Heart left ventricle (tissue), 16 donors: ENCODE measurements around the gene RUFY1. TPM values are rescaled to one million over a fixed set of nuclear protein-coding genes. Genes with fewer than 3 reads are reported as not detected.
"Not testable (repeated sequence)": the region's sequence is repeated elsewhere in the genome, so short reads cannot be mapped to it uniquely, and the experiment has no call there.

Experiments
- ATAC-seq, 4 donors: fragments of 200-7000 bp; cut with Tn5 transposase; one replicate each; pipeline ENCODE4 v1.9.1; 2020 to 2022; ENCODE audit warnings: moderate library complexity in 4 of 4, mild to moderate bottlenecking in 3 of 4, moderate number of reproducible peaks in 1 of 4
- DNase-seq, 5 donors: peaks; one replicate each; pipeline ENCODE4 v3.0.0-alpha.2; 2020
- H3K27ac ChIP-seq, 12 donors: fragments of 200-600 bp; sonication (generic) in 4 of 12; one replicate each; pipeline versions ENCODE4 v1.5.0 to v1.8.0; 2016 to 2022; ENCODE audit warnings: mild to moderate bottlenecking in 2 of 12
- H3K27me3 ChIP-seq, 9 donors: fragments of 200-600 bp; sonication (generic) in 2 of 9; one replicate each; pipeline versions ENCODE4 v1.5.1 to v1.8.0; 2016 to 2022; ENCODE audit warnings: mild to moderate bottlenecking in 3 of 9
- H3K36me3 ChIP-seq, 9 donors: fragments of 200-600 bp; sonication (generic) in 2 of 9; one replicate each; pipeline versions ENCODE4 v1.5.0 to v1.8.0; 2018 to 2022; ENCODE audit warnings: mild to moderate bottlenecking in 2 of 9
- H3K4me1 ChIP-seq, 12 donors: fragments of 200-600 bp; sonication (generic) in 4 of 12; one replicate each; pipeline versions ENCODE4 v1.5.0 to v1.8.0; 2016 to 2022; ENCODE audit warnings: mild to moderate bottlenecking in 3 of 12
- H3K4me3 ChIP-seq, 12 donors: fragments of 200-600 bp; sonication (generic) in 4 of 12; one replicate each; pipeline versions ENCODE4 v1.5.0 to v1.8.0; 2017 to 2022; ENCODE audit warnings: mild to moderate bottlenecking in 9 of 12, moderate library complexity in 4 of 12
- H3K9me3 ChIP-seq, 12 donors: fragments of 200-600 bp; sonication (generic) in 4 of 12; one replicate each; pipeline versions ENCODE4 v1.5.0 to v1.8.0; 2016 to 2022; ENCODE audit warnings: mild to moderate bottlenecking in 1 of 12
- POLR2A ChIP-seq, 2 donors: fragments of 450-650 bp; IDR thresholded peaks; one replicate each; pipeline ENCODE4 v1.6.1; 2017; ENCODE audit warnings: antibody characterized with exemption in 2 of 2, mild to moderate bottlenecking in 2 of 2, moderate library complexity in 2 of 2
- WGBS, 4 donors: extraction: QIAGEN DNeasy Blood & Tissue Kit in 2 of 4; methylation state at CpG; one replicate each; pipeline versions ENCODE4 v1.1.5 to v1.1.7; 2013 to 2018; 5-methylcytosine and 5-hydroxymethylcytosine counted together
- intact Hi-C, 10 donors: fragments of 100-400 bp; cut with DNase I; formaldehyde crosslinking; loops; one replicate each; pipeline versions ENCODE4 v1.11.1 to v1.14.2; 2022
- long read RNA-seq, 3 donors: library from polyadenylated mRNA; unstranded; transcript quantifications; one replicate each; pipeline ENCODE4 v2.0.0, GENCODE V29; 2020 to 2021
- polyA plus RNA-seq, 2 donors: library from polyadenylated mRNA; stranded (reverse); fragments of 200-250 nt; gene quantifications; one replicate each; pipeline ENCODE4 v1.2.3, GENCODE V29; 2013
- total RNA-seq, 9 donors: library from RNA; depleted of rRNA in 2 of 9; stranded (reverse); fragments of >200 nt in 2 of 9; fragmentation: NEBNext Ultra II Directional in 3 of 9; extraction: Animal tissue kit (Norgen Biotek cat#: 25700) in 3 of 9; gene quantifications; one replicate each; pipeline versions ENCODE4 v1.1.0 to v1.2.4, GENCODE V29; 2016 to 2023
- TF ChIP-seq, protein P1 (sequence below), 12 donors: fragments of 200-600 bp; sonication (generic) in 4 of 12; IDR thresholded peaks; one replicate each; pipeline versions ENCODE4 v1.5.0 to v1.8.0; 2018 to 2022; ENCODE audit warnings: antibody characterized with exemption in 12 of 12, mild to moderate bottlenecking in 5 of 12
- donor health status: ischemic (EF 13 %, LVEDD 7.1; RV severe dilation, severe dysfunction).
- donor health status: healthy with polysubstance abuse.
- donor health status: DM: no; HTN: yes; CAD: no.
- donor health status: DM: no; HTN: no; CAD: no.
- donor health status: ischemic (EF 25% LVEDD 6.9; RV normal size, moderate dysfunction).
- donor health status: ischemic (EF 25% LVEDD 5.7; RV mildly dilated, moderate dysfunction).
- donor health status: healthy.
- donor health status: DM: yes; HTN: yes; CAD: no.
- donor health status: ischemic (EF 35%, LVEDD 5.7; RV mildly dilated, moderate dysfunction).
- donor health status: nonischemic (EF 11% LVEDD 7.7; RV severe dilation, severe dysfunction).
- donor health status: DM: yes; HTN: yes; CAD: no.
- donor health status: PGD.
- donor health status: ischemic (EF 29% LVEDD 5.4; RV normal size, mild dysfunction).
- donor health status: nonischemic (EF 23%, LVEDD 6.1; RV moderate dilation, normal function).

RUFY1 gene, protein sequence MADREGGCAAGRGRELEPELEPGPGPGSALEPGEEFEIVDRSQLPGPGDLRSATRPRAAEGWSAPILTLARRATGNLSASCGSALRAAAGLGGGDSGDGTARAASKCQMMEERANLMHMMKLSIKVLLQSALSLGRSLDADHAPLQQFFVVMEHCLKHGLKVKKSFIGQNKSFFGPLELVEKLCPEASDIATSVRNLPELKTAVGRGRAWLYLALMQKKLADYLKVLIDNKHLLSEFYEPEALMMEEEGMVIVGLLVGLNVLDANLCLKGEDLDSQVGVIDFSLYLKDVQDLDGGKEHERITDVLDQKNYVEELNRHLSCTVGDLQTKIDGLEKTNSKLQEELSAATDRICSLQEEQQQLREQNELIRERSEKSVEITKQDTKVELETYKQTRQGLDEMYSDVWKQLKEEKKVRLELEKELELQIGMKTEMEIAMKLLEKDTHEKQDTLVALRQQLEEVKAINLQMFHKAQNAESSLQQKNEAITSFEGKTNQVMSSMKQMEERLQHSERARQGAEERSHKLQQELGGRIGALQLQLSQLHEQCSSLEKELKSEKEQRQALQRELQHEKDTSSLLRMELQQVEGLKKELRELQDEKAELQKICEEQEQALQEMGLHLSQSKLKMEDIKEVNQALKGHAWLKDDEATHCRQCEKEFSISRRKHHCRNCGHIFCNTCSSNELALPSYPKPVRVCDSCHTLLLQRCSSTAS
- total RNA-seq = 10 to 100 TPM; 14.3 to 30.9 (median 22.1) TPM
- 10 to 100 TPM; 25.0 to 27.8 TPM for polyA plus RNA-seq
- long read RNA-seq, donor 1, transcript RUFY1-201 (18 exons, 2,646 nt) = major isoform, 30 of 48 reads
- long read RNA-seq, donor 1, partial matches to known transcripts = 4 of 48 reads
- long read RNA-seq, donor 1, other reads (novel, unspliced or antisense) = 11 of 48 reads
- long read RNA-seq, donor 2, transcript RUFY1-204 (17 exons, 2,642 nt) = major isoform, 7 of 25 reads
- long read RNA-seq, donor 2, partial matches to known transcripts = 8 of 25 reads
- long read RNA-seq, donor 2, other reads (novel, unspliced or antisense) = 5 of 25 reads
- long read RNA-seq, donor 3, transcript RUFY1-201 (18 exons, 2,646 nt) = major isoform, 38 of 58 reads
- long read RNA-seq, donor 3, transcript RUFY1-204 (17 exons, 2,642 nt) = minor isoform, 5 of 58 reads
- long read RNA-seq, donor 3, partial matches to known transcripts = 5 of 58 reads
- long read RNA-seq, donor 3, other reads (novel, unspliced or antisense) = 10 of 58 reads

DNA sequence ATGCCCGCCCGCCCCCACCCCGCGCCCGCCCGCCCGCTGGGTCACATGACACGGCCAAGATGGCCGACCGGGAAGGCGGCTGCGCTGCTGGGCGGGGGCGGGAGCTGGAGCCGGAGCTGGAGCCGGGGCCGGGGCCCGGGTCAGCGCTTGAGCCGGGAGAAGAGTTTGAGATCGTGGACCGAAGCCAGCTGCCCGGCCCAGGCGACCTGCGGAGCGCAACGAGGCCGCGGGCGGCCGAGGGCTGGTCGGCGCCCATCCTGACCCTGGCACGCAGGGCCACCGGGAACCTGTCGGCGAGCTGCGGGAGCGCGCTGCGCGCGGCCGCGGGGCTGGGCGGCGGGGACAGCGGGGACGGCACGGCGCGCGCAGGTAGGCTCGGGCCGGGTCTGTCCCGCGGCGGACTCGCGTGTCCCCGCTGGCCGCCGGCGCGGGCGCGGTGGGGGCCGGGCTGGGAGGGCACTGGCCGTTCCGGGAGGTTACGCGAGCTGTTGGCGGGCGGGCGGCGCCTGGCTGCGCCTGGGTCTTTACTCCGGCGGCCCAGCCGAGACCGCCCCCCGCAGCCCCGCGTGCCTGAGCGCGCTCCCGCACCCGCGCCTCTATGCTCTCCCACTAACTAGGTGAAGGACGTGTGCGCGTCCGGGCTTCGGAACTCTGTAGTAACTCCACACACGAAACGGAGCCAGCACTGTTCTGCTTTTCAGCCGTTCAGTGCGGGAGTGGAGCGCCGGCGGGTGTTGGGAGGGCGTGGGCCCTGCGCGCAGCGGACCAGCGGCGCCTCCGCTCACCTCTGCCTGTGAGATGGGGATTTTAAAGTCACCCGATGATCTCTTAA lies at the start of gene RUFY1:
Gene RUFY1 (plus strand): TSS at position 44 of the 832 bp plus-strand sequence. CDS start 16 bp downstream, at position 60.
- WGBS, 4 donors = 0 to 1% (median 1%) methylated on average over 35 to 109 of the region's 109 CpGs
- peak; percentile 60 to 92 (median 82) for ATAC-seq
- intact Hi-C loops = no loop called here
- peak; percentile 83 to 91 (median 87) for DNase-seq
- peak within 1 kb of the TSS; percentile 56 to 99 (median 92) for H3K4me3 ChIP-seq
- H3K27me3 ChIP-seq = no peaks in the 10 kb centered on the region
- H3K36me3 ChIP-seq = peaks cover 0 to 3% (median 0%) of the 10 kb centered on the region in 9 donors
- TF ChIP-seq, protein P1, sequence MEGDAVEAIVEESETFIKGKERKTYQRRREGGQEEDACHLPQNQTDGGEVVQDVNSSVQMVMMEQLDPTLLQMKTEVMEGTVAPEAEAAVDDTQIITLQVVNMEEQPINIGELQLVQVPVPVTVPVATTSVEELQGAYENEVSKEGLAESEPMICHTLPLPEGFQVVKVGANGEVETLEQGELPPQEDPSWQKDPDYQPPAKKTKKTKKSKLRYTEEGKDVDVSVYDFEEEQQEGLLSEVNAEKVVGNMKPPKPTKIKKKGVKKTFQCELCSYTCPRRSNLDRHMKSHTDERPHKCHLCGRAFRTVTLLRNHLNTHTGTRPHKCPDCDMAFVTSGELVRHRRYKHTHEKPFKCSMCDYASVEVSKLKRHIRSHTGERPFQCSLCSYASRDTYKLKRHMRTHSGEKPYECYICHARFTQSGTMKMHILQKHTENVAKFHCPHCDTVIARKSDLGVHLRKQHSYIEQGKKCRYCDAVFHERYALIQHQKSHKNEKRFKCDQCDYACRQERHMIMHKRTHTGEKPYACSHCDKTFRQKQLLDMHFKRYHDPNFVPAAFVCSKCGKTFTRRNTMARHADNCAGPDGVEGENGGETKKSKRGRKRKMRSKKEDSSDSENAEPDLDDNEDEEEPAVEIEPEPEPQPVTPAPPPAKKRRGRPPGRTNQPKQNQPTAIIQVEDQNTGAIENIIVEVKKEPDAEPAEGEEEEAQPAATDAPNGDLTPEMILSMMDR (IDR thresholded peaks at IDR 0.05) = no peak
- TF ChIP-seq POLR2A (IDR thresholded peaks at IDR 0.05) = peak; percentile 24 to 77
- H3K4me1 ChIP-seq = peaks cover 0 to 39% (median 26%) of the 10 kb centered on the region in 12 donors
- no peaks in the 10 kb centered on the region for H3K9me3 ChIP-seq
- H3K27ac ChIP-seq = peak within 1 kb of the TSS; percentile 93 to 99 (median 98)

DNA sequence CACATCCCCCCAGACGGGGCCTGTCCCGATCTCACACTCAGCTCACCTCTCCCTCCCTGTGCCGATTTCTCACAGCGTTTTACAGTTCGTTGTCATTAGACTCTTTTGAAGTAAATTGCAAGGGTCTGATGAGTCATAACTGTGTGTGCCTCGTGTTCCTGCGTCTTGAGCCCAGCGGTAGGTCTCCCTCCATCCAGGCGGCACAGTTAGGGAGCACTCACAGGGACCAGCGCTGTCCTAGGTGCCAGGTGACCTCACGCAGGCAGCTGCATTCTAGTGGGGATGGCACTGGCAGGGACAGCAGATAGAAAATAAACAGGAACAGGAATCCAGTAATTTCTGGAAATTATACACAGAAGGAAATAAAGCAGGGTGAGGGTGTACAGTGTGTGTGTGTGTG lies 48.4 kb upstream of the RUFY1 start:
- H3K4me1 ChIP-seq, H3K9me3 ChIP-seq, H3K36me3 ChIP-seq, H3K27me3 ChIP-seq, ATAC-seq, DNase-seq, intact Hi-C loops, H3K4me3 ChIP-seq, H3K27ac ChIP-seq: not testable (repeated sequence)
- no CpG with 5 or more reads among the region's 11 CpGs for WGBS, 4 donors

DNA sequence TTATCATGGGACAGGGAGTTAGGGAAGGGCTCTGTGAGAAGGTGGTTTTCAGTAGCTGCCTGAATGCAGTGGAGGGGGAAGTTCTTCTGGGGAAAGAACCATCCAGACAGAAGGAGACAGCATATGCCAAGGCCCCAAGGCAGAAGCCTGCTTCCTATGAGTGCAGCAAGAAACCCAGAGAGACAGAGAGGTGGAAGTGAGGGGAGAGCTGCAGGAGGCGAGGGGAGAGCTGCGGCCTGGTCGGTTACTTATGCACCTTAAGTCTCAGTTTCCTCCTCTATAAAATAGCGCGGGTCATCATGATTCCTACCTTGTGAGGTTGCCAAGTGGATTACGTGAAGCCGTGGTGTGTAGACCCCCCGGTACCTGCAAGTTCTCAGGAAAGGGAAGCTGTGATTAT lies 47.9 kb upstream of the RUFY1 start:
- H3K9me3 ChIP-seq, H3K27me3 ChIP-seq, ATAC-seq, H3K36me3 ChIP-seq, intact Hi-C loops, DNase-seq, H3K4me1 ChIP-seq, H3K27ac ChIP-seq, H3K4me3 ChIP-seq: not testable (repeated sequence)
- 85 to 97% (median 96%) methylated on average over 5 of the region's 8 CpGs for WGBS, 4 donors

DNA sequence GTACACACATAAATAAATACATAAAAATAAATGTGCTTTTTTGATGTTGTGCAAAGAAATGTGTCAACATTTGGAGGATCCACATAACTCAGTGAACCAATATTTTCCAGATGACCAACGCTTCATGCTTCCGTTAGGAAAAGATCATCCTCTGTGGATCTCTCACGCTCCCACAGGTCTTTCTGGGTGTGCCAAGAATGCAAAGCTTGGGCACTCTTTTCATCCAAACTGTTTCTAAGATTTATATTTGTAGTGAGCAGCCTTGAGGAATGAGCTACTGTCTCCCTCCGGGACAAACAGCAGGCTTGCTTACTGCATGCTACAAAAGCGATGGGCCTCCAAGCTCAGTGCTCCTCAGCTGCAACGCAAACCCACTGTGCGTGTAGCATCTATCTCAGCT lies 46.2 kb upstream of the RUFY1 start:
- WGBS, 4 donors = 62 to 74% (median 65%) methylated on average over 7 of the region's 7 CpGs
- DNase-seq (no peak), ATAC-seq (no peak)
- intact Hi-C loops = no loop called here
- H3K36me3 ChIP-seq = no peaks in the 10 kb centered on the region
- TF ChIP-seq POLR2A (IDR thresholded peaks at IDR 0.05) = no peak
- TF ChIP-seq, protein P1 (IDR thresholded peaks at IDR 0.05) = no peak
- peaks cover 0 to 2% (median 0%) of the 10 kb centered on the region in 9 donors for H3K27me3 ChIP-seq
- peaks cover 0 to 3% (median 0%) of the 10 kb centered on the region in 12 donors for H3K4me1 ChIP-seq
- H3K4me3 ChIP-seq = no peak overlapping the region
- no peaks in the 10 kb centered on the region for H3K9me3 ChIP-seq
- no peak overlapping the region for H3K27ac ChIP-seq
